Cardiac muscle cell (in vitro differentiated cells and primary cell): ENCODE data around the gene LCE2C. TPM values are rescaled to one million over a fixed set of nuclear protein-coding genes. Genes with fewer than 3 reads are reported as not detected.
"Not testable (repeated sequence)": the region's sequence is repeated elsewhere in the genome, so short reads cannot be mapped to it uniquely, and the experiment has no call there.

Experiments
- DNase-seq, 2 donors: peaks; one replicate each; pipeline versions ENCODE4 v3.0.0 to v3.0.0-alpha.2; 2010 to 2017; ENCODE audit warnings: low read depth in 1 of 2, low spot score in 1 of 2
- H3K27ac ChIP-seq: fragments of 200-600 bp; sonication (generic); 2 replicates; pipeline ENCODE4 v1.5.1; 2016
- H3K27me3 ChIP-seq: fragments of 200-600 bp; sonication (generic); 2 replicates; pipeline ENCODE4 v1.6.0; 2016; ENCODE audit warnings: control low read depth
- H3K36me3 ChIP-seq: fragments of 200-600 bp; sonication (generic); 2 replicates; pipeline ENCODE4 v1.5.1; 2016; ENCODE audit warnings: control low read depth
- H3K4me1 ChIP-seq: fragments of 200-600 bp; sonication (generic); 2 replicates; pipeline ENCODE4 v1.8.1; 2017; ENCODE audit warnings: low read depth, mild to moderate bottlenecking, mixed run types
- H3K4me3 ChIP-seq: fragments of 200-600 bp; sonication (generic); 2 replicates; pipeline ENCODE4 v1.5.1; 2016; ENCODE audit warnings: mild to moderate bottlenecking
- H3K9me3 ChIP-seq: fragments of 200-600 bp; sonication (generic); 2 replicates; pipeline ENCODE4 v1.5.1; 2017; ENCODE audit warnings: low read depth, mild to moderate bottlenecking, control low read depth
- CTCF ChIP-seq: IDR thresholded peaks from 2 replicates; pipeline ENCODE4 v1.5.1; 2012; ENCODE audit warnings: low read depth, mild to moderate bottlenecking, low read length
- polyA plus RNA-seq: library from polyadenylated mRNA; unstranded; fragments of >200 nt; fragmentation: Nextera tagmentation; extraction: Ambion mirVana; gene quantifications from 2 replicates; pipeline ENCODE4 v1.2.1, GENCODE V29; 2016
- total RNA-seq: library from RNA; depleted of rRNA; stranded (reverse); fragments of >200 nt; gene quantifications from 2 replicates; pipeline ENCODE4 v1.2.3, GENCODE V29; 2016

Gene LCE2C
- total and polyA plus RNA-seq, 2 experiments from 2014 or later: not detected

- H3K27ac ChIP-seq: no peak overlapping the region
- TF ChIP-seq CTCF: no peak
- no peak for DNase-seq
- no peaks in the 10 kb centered on the region for H3K4me1 ChIP-seq
- H3K9me3 ChIP-seq: no peaks in the 10 kb centered on the region
- no peaks in the 10 kb centered on the region for H3K27me3 ChIP-seq
- H3K36me3 ChIP-seq: no peaks in the 10 kb centered on the region
- no peak overlapping the region for H3K4me3 ChIP-seq
Measured at GRCh38 chr1:152667648-152668047, 7.4 kb upstream of the LCE2C start.

DNA sequence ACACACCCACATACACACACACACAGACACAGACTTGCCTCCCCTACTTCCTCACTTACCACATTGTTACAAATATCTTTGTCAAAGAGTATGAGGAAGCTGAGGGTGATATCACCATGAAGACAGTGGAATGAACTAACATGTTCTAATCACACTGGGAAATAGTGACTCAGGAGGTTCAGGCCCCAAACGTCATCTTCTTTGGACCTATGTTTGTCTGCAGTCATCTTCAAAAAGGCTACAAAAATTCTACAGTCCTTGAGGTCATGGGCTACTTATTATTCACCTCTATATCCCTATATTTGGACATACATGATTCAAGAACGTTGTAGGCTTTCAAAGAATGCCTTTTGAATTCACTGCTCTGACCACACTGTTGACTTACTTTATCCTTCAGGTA, 2.1 kb upstream of the LCE2C start:
- H3K27me3 ChIP-seq: no peaks in the 10 kb centered on the region
- no peak for TF ChIP-seq CTCF
- H3K36me3 ChIP-seq: no peaks in the 10 kb centered on the region
- no peak for DNase-seq
- H3K4me3 ChIP-seq: no peak overlapping the region
- H3K4me1 ChIP-seq: no peaks in the 10 kb centered on the region
- no peak overlapping the region for H3K27ac ChIP-seq
- no peaks in the 10 kb centered on the region for H3K9me3 ChIP-seq

- DNase-seq: no peak
- no peak for TF ChIP-seq CTCF
Measured at GRCh38 chr1:152679459-152679858, 4.4 kb downstream of the LCE2C start.

GRCh38 chr1:152681616-152682015, 6.5 kb downstream of the LCE2C start:
- H3K36me3 ChIP-seq: no peaks in the 10 kb centered on the region
- DNase-seq: no peak
- H3K4me3 ChIP-seq: no peak overlapping the region
- H3K9me3 ChIP-seq: no peaks in the 10 kb centered on the region
- TF ChIP-seq CTCF: no peak
- no peak overlapping the region for H3K27ac ChIP-seq
- no peaks in the 10 kb centered on the region for H3K4me1 ChIP-seq
- H3K27me3 ChIP-seq: no peaks in the 10 kb centered on the region

More at GRCh38 chr1:152679459-152679858, 4.4 kb downstream of the LCE2C start:
- Histone ChIP-seq H3K36me3 (no peaks in the 10 kb centered on the region), H3K4me3 (no peak overlapping the region), H3K4me1 (no peaks in the 10 kb centered on the region), H3K9me3 (no peaks in the 10 kb centered on the region), H3K27ac (no peak overlapping the region), H3K27me3 (no peaks in the 10 kb centered on the region)

DNA sequence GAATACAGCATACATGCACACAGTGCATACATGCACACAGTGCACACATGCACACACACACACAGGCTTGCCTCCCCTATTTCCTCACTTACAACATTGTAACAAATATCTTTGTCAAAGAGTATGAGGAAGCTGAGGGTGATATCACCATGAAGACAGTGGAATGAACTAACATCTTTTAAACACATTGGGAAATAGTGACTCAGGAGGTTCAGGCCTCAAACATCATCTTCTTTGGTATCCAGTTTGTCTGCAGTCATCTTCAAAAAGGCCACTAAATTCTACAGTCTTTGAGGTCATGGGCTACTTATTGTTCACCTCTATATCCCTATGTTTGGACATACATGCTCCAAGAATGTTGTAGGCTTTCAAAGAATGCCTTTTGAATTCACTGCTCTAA, 8.8 kb downstream of the LCE2C start:
- no peak overlapping the region for H3K4me3 ChIP-seq
- TF ChIP-seq CTCF: no peak
- H3K27me3 ChIP-seq: no peaks in the 10 kb centered on the region
- no peak overlapping the region for H3K27ac ChIP-seq
- no peaks in the 10 kb centered on the region for H3K4me1 ChIP-seq
- no peaks in the 10 kb centered on the region for H3K36me3 ChIP-seq
- no peaks in the 10 kb centered on the region for H3K9me3 ChIP-seq
- no peak for DNase-seq

DNA sequence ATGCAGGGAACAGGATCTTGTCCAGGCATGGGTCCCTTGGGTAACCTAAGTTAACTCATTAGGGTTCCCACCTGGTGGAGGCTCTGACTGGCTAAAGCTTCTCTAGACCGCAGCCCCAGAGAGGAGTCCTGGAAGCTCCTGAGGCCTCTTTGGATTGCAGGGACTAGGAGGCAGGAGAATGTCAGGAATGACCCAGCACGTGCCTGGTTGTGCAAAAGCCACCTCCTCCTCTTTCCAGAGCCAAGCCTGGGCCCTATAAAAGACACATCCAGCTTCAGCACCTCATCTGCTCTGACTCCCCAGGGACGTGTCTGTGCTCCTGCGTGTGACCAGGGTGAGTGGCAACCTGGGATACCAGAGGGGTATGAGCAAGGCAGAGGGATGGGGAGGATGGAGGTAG, 10.7 kb downstream of the LCE2C start, which contains the start of gene LCE2B:
Gene LCE2B, plus strand, starts transcription at position 301 of the 400 bp plus-strand sequence. CDS start 721 bp downstream, outside the sequence.
- not testable (repeated sequence) for H3K9me3 ChIP-seq, H3K4me1 ChIP-seq, DNase-seq, H3K27ac ChIP-seq, H3K27me3 ChIP-seq, H3K36me3 ChIP-seq, H3K4me3 ChIP-seq
